DMS153 (cell line): ENCODE results near the gene NKD1.

Experiments used
- DNase-seq: peaks from one replicate; lab custom pipeline; 2025; lab: John Stamatoyannopoulos, UW

Gene NKD1

DNA sequence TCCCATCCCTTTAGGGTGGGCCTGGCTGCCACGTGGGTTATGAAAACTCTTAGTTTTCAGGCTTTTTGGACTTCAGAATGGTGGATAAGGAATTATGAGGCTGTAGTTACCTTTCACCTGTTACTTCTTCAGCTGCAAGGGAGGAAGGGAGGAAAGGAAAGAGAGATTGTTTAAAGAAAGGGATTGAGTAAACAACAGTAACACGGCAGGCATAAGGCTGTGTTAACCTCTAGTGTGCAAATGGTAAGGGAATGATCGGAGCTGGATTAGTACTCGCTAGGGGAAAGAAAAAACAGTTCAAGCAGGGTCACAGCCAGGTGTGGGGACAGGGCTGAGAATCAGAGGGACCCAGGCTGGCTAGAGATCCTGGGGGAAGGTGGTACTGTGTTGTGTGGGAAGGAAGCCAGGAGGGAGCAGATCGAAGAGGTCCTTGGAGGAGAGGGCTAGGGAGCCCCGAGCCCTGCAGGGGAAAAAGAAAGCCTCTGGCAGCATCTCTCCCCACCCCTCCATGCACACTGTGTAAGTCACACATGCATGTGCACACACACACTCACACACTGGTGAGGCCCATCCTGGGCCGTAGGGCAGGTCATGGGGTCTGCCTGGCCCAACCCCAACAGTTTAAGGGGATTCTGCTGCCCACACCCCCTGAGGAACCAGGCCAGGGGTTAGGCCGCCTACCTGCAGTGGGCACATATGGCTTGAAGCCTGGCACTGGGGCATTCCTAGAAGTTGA is 83.2 kb downstream of the NKD1 start:
- no peak for DNase-seq

GRCh38 chr16:50631985-50632576 is 83.9 kb downstream of the NKD1 start:
- DNase-seq, result no peak

GRCh38 chr16:50632927-50633800 is 85.0 kb downstream of the NKD1 start:
- DNase-seq, result no peak

DNA sequence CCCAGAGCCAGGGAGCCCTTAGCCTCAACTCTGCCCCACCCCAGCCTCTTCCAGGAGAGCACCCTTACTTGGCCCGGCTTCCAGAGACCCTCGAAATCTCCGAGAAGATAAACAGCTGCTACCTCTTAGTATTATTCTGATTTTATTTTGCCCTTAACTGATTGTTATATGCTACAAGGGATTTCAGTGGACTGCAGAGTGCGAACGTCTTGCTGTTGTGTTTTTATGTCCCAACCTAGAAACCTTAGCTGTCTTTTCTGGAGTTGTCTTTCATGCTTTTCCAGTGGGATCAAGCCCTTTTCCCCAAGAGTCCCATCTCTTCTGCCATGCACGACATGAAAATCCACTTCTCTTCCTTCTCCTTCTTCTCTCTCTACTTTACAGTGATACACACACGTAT is 85.9 kb downstream of the NKD1 start:
- no peak for DNase-seq

GRCh38 chr16:50634947-50635346 is 86.8 kb downstream of the NKD1 start:
- DNase-seq, result no peak

- no peak for DNase-seq
Observed at GRCh38 chr16:50635505-50636392, 87.6 kb downstream of the NKD1 start.

DNA sequence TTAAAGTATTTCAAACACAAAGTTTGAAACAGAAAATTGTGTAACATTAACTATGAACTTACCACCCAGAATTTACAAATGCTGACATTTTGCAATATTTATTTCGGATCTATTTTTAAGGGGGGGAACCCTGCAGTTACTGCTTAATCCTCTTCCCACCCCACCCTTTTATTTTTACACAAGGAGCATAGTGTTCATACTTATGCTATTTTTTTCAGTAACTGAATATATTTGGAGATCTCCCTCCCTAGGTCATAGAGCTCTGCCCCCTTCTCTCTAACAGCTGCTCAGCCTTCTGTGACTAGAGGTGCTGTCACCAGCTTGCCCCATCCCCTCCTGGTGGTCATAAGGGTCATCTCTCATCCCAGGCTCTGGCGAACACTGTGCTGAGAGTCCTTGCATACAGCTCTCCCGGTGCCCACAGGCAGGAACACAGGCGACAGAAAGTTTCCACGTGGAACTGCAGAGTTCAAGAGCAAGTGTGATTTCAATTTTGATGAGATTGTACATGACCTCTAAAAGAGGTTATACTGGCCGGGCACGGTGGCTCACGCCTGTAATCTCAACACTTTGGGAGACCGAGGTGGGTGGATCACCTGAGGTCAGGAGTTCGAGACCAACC is 88.7 kb downstream of the NKD1 start:
- no peak for DNase-seq

DNA sequence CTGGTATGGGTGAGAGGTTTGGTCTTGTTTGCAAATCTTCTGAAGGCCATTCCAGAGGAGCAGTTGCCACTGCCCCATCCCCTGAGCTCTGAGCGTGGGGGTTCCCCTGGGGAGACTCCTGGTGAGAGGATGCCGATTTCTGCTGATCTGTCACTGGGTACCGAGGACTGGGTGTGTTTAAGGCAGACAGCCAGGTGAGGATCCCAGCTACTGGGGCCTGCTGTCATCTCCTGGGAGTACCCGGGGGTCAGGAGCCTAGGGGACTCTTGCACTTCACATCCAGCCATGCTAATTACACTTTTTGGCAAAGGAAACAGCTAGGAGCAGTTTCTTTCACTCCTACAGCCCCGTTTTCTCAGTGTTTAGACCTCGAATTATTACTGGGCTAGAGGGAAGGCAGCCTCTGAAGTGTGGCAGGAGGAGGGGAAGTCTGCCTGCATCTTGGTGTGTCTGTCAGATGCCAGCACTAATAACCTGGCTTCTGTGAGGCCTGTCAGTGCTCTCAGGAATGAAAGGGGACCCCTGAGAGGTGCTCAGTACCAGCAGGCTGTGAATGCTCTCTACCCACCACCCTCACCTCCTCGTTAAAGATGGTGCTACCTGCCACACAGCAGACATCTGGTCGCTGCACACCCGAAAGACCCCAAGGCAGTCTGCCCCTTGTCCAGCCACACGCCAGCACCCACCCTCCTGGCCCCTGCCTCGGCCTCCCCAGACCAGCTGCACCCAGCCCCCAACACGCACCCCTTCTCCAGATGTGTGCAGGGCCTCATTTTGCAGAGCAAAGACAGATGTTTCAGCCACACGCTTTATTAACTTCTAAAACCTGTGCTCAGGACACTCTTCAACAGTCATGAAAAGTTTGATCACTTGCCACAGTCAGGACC is 89.8 kb downstream of the NKD1 start:
- DNase-seq, result no peak

DNA sequence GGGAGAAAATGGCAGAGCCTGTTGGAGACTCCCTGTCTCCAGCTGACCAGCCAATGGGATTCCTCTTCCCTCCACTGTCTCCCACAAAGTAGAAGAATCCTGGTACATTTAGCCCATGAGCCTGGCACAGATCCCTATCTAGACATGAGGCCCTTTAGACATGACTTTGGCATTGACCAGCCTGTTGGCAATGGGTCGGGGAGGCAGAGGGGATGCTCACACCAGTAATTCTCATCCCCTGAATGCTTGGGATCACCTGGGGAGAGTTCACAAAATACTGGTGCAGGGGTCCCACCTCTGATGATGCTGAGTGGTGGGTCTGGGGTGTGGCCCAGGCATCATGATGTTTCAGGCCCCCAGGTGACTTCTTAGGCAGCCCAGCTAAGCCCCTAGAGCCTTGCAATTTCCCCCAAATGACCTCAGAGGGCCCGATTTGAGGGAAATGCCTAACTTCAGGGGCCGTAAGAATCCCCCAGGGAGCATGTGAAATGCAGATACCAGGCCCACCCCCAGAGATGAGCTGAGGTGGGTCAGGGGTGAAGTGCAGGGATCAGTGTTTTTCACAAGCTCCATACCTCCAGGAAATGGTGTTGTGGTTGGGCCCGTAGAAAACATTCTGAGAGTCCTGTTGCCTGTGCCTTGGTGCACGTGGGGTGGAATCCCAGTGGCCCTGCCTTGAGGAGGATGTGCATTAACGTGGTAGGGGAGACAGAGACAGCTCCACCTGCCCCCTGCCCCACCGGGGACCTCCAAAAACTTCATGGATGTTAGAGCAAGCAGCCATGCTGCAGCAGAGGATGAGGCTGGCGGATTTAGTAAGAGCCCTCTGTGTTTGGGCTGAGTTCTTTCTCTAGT is 90.8 kb downstream of the NKD1 start:
- DNase-seq, result no peak

DNA sequence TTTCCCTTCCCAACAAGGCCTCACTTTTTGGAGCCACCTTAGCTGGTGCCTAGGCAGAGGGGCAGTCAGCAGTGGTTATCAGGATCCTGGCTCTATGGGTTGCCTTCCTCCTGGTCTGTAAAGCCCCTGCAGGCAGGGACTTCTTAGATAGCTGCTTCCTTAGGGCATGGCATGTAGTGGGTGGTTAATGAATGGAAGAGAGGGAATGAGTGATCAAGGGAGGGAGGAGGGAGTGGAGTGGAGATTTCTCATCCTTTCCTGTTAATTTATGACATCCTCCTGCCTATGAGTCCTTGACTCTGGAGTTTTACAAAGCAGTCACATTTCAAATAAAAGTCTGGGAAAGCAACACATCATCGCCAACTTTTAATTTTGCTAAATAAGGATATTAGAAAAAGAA is 92.2 kb downstream of the NKD1 start:
- DNase-seq, result no peak

GRCh38 chr16:50640919-50641817 is 93.0 kb downstream of the NKD1 start:
- no peak for DNase-seq

GRCh38 chr16:50641818-50642187 is 93.6 kb downstream of the NKD1 start:
- DNase-seq, result no peak

DNA sequence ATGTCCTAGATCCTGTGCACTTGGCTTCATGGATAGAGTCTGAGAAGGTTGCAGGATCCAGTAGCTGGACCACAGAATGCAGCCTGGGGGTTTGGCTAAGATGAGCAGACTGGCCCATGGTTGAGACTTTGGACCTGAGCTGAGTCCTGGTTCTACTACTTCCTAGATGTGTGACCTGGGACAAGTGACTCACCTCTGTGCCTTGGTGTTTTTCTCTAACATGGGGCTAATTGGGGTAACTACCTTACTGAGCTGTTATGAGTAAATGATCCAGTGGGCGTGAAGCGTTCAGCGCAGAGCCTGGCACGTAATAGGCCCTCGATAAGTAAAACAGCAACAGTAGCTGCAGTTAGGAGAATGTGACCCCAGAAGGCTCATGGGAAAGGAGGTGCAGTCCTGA is 94.2 kb downstream of the NKD1 start:
- no peak for DNase-seq

DNA sequence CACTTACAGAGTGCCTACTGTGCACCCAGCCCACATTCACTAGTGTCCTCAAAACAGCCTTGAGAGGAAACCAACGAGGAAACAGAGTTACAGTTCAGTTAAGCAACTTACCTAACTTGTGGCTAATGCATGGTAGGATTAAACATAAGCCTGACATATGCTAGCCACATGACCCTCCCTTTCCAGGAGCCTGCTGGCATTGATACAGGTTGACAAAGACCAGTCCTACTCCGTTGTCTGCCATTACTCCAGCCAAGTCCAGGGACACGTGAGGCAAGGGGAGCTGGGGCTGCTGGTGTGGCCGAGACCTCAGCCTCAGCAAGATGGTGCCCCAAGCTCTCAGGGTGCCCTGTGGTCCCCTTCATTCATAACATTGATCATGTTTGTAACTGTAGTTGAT is 95.0 kb downstream of the NKD1 start:
- DNase-seq, result no peak

DNA sequence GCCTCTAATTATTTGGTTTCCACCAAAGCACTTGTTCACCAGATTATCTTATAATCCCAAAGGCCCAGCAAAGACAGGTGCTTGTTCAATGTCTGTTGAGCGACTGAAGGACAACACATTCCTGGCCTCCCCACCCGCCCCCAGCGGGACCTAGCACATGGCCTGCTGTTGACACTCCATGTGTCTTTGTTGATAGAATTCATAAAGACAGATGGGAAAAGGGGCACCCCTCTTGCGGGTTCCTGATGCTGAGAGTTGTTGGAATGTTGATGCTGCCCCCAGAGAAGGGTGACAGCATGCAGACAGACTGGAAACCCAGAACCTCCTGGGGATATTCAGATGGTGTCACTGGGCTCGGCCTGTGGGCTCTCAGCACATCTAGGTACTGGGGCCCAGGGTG is 96.0 kb downstream of the NKD1 start:
- no peak for DNase-seq

DNA sequence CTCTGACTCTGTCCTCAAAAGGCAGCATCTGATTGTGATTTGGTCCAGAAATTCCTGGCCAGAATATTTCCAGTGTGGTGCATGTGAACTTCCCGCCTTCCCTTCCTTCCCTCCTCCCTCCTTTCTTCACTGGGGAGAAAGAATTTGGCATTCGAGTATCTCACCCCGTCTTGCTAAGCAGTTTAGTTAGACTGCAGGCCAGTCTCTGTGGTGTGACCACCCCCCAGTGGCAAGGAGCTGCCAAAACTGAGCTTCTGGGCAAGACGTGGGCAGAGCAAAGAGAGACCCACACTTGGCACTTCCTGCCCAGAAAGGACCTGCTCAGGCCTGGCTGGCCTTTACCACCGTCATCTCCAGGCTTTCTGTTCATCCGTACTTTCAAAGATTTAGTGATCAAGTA is 96.5 kb downstream of the NKD1 start:
- no peak for DNase-seq

DNA sequence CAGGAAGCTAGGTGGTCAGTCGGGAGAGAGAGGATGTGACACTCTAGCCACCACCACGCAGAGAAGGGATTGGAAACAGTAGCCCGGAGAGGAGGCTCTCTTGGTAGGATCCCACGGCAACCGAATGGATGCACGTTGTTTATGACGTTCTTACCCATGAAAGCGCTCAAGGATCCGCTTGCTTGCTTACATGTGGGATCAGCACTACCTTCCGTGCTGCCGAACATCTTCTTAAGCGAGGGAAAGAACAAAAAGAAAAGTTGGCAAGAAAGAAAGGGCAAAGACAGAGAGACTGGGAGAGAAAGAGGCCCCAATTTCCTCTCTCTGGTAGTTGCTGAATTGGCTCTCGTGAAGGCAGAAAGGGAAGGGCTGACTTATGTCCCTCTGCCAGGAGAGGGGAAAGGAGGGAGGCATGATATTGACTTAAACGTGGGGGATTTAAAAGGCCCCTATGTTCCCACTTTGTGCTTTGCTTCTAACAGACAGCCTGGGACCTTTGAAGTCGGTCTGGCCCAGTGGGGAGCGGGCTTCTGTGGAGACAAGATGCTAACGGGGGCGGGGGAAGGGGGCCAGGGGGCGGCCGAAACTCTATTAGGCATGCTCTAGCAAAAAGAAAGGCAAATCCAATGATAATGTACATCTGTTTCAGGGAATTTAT is 97.5 kb downstream of the NKD1 start:
- DNase-seq, result no peak

- no peak for DNase-seq
Observed at GRCh38 chr16:50646345-50646744, 98.1 kb downstream of the NKD1 start.
